WI38 (cell line): Measurements from ENCODE around the gene FIS1.
"Not testable (repeated sequence)": the region's sequence is repeated elsewhere in the genome, so short reads cannot be mapped to it uniquely, and the experiment has no call there.

Experiments
- H3K4me3 ChIP-seq: 2 replicates; pipeline ENCODE4 v1.5.1; 2011; ENCODE audit warnings: low read depth, mild to moderate bottlenecking, control low read depth, low read length
- CTCF ChIP-seq: IDR thresholded peaks from 2 replicates; pipeline ENCODE4 v1.5.1; 2012; ENCODE audit warnings: low read depth, mild to moderate bottlenecking, control low read depth, low read length

The FIS1 gene

GRCh38 chr7:101285171-101285570 lies 40.3 kb upstream of the FIS1 start:
- no peak overlapping the region for H3K4me3 ChIP-seq
- no peak for TF ChIP-seq CTCF

GRCh38 chr7:101280912-101281311 lies 36.0 kb upstream of the FIS1 start:
- not testable (repeated sequence) for H3K4me3 ChIP-seq

GRCh38 chr7:101278461-101279292 lies 33.8 kb upstream of the FIS1 start:
- H3K4me3 ChIP-seq, result no peak overlapping the region
- TF ChIP-seq CTCF, result no peak

GRCh38 chr7:101277155-101277554 lies 32.3 kb upstream of the FIS1 start:
- no peak for TF ChIP-seq CTCF
- no peak overlapping the region for H3K4me3 ChIP-seq

- no peak overlapping the region for H3K4me3 ChIP-seq
- no peak for TF ChIP-seq CTCF
Observed at GRCh38 chr7:101273206-101273605, 28.3 kb upstream of the FIS1 start.

- H3K4me3 ChIP-seq, result no peak overlapping the region
- TF ChIP-seq CTCF, result no peak
Observed at GRCh38 chr7:101271021-101271420, 26.1 kb upstream of the FIS1 start.

GRCh38 chr7:101269664-101270063 lies 24.8 kb upstream of the FIS1 start:
- no peak for TF ChIP-seq CTCF
- H3K4me3 ChIP-seq, result no peak overlapping the region
